PC-9 (cell line): ENCODE data around the gene FSCB.

ENCODE experiments used
- EZH2 ChIP-seq: fragments of 200-600 bp; sonication (generic); IDR thresholded peaks from 2 replicates; pipeline ENCODE4 v1.8.0; 2017; ENCODE audit warnings: antibody characterized with exemption, low read depth
- TF ChIP-seq, protein P1 (sequence below): fragments of 200-600 bp; sonication (generic); conservative IDR thresholded peaks from 2 replicates; pipeline ENCODE4 v1.6.1; 2017; ENCODE audit warnings: mixed run types, antibody characterized with exemption, mild to moderate bottlenecking, moderate library complexity

DNA sequence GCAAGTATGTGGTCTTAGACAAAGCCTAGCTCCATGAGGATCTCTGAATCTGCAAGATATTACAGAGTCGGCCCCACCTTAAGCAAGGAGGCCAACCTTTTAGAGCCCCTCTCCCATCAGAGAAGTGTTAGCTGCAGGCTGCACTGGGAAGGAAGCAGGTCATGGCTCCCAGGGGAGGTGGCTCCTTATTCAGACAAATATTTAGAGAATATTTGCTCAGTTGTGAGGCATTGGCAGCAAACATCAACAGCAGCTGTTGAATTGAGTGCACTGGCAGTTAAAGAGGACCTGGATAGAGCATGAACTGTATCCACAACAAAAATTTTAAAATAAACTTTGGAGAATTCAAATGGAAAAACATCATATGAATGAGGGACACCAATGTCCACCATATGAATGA, 44.7 kb downstream of the FSCB start:
- no peak for TF ChIP-seq EZH2
- TF ChIP-seq, protein P1, sequence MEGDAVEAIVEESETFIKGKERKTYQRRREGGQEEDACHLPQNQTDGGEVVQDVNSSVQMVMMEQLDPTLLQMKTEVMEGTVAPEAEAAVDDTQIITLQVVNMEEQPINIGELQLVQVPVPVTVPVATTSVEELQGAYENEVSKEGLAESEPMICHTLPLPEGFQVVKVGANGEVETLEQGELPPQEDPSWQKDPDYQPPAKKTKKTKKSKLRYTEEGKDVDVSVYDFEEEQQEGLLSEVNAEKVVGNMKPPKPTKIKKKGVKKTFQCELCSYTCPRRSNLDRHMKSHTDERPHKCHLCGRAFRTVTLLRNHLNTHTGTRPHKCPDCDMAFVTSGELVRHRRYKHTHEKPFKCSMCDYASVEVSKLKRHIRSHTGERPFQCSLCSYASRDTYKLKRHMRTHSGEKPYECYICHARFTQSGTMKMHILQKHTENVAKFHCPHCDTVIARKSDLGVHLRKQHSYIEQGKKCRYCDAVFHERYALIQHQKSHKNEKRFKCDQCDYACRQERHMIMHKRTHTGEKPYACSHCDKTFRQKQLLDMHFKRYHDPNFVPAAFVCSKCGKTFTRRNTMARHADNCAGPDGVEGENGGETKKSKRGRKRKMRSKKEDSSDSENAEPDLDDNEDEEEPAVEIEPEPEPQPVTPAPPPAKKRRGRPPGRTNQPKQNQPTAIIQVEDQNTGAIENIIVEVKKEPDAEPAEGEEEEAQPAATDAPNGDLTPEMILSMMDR: no peak
